NOMO-1 treated with DMSO at 0.1 percent for 48 hours (cell line): ENCODE results near the gene HMGCS1.
"Not testable (repeated sequence)": the region's sequence is repeated elsewhere in the genome, so short reads cannot be mapped to it uniquely, and the experiment has no call there.

ENCODE experiments used
- DNase-seq: peaks from one replicate; lab custom pipeline; 2025; ENCODE audit not compliant: unreplicated experiment; lab: John Stamatoyannopoulos, UW

The HMGCS1 gene

DNA sequence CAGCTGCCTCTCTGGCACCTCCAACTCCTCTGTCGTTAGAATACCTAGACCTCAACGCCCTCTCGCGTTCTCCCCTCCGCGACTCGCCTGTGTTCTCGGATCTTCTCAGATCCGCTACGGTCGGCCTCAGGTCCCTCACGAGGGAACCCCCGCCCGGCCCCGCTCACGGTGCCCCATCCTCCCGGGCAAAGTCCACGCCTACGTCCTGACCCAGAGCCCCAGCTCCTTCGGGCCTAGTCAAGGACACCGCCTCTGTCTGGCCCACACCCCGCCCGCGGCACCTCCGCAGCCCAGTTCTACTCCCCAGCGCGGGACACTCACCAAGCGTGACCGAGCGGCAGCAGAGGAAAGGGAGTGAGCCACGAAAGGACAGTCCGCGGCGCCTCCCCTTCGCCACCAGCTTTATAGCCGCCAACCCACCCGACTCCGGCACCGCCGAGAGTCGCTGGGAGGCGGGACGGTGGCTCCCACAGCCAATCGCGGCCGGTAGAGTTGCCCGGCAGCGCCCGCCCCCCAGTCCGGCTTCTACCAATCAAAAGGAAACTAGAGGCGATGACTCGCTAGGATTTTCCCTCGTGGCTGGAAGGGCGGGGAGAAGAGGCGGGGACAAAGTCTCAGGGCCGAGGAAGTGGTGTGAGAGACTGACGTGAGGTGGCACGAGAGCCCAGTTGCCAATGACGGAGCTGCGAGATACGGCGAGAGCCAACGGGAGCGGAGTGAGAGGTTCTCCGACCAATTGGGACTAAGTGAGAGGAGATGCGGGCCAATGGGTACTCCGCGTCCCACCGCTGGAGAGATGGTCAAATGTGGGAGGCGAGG is at the start of gene HMGCS1:
Gene HMGCS1 (minus strand): TSS at position 378 of the 819 bp plus-strand sequence. CDS start 14,447 bp downstream, outside the sequence.
- peak; percentile 100 for DNase-seq

DNA sequence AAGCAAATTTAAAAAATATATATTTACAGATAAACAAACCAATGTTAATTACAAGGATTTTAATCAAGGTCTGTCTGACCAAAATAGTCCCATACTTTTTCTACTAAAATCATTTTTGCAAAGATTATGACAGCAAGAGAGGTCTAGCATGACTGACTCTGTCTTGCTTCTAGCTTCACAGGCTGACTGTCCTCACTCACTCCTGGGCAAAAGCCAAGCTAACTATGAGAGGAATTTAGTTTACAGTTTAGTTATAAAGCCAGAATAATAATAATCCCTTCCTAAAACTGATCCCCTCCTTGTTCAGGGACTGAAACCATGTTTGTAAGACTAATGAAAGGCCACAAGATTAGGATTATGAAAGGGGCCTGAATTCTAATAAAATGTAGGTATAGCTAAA is 45.5 kb upstream of the HMGCS1 start:
- no peak for DNase-seq

DNA sequence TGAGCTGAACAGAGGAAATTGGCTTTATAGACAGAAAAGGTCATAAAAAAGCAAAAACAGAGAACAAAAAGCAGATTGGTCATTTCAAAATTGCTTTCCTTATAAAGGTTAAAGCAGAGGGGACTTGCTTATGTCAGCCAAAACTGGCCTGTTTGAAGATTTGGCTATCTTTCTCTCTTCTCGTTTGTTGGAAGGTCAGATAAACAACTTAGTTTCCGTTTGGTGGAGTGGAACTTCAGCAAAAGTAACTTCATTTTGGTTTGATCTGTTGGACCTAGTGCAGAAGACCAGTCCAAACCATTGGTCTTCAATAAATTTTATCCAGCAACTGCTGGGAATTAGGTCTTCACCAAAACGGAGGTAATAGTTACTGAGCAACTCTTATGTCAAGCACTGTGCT is 45.1 kb upstream of the HMGCS1 start:
- DNase-seq = no peak

DNA sequence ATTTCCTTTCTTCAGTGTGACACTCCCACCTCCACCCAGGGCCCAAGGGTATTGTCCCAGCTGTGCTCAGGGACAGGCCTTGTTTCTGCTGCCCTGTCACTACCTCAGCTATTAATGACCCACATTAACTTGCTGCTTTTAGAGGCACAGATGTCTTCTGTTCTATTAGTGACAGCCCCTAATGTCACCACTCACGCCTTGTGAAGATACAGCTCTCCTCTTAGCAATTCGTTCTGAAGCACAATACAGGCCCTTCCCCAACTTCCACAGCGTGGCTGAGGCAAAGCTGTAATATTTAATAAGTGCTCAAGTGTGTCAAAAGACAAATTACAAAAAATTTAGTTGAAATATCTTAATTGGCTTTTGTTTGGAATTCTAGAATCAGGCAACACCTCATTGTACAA is 44.7 kb upstream of the HMGCS1 start:
- no peak for DNase-seq

DNA sequence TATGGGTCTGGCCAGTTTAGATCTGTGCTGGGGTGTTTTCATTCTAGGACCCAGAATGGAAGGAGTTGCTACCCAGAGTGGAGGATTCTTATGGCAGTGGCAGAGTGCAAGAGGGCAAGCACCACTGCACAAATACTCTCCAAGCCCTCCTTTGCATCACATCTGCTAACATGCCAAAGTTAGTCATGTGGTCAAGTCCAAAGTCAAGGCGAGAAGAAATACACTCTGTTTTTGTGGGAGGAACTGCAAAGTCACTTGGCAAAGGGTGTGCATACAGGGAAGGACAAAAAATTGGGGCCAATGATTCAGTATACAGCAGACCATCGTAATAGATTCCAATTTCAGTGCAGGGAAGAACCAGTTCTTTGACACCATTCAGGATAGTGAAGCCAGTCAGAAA is 43.9 kb upstream of the HMGCS1 start:
- DNase-seq = no peak

DNA sequence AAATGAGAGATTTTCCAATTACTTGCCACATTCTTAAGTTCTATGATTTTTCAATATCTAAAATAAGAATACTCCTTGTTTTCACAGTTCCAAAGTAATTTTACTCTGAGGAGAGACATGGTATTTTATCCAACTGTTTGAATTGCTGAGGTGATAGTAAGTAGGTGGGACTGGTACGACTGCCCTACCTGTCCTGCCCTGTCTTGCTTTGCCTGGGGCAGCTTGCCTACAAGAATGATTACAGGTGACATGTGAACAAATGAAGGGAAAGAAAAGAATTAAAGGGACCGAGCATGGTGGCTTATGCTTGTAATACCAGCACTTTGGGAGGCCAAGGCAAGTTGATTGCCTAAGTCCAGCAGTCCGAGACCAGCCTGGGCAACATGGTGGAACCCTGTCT is 41.6 kb upstream of the HMGCS1 start:
- DNase-seq = no peak

DNA sequence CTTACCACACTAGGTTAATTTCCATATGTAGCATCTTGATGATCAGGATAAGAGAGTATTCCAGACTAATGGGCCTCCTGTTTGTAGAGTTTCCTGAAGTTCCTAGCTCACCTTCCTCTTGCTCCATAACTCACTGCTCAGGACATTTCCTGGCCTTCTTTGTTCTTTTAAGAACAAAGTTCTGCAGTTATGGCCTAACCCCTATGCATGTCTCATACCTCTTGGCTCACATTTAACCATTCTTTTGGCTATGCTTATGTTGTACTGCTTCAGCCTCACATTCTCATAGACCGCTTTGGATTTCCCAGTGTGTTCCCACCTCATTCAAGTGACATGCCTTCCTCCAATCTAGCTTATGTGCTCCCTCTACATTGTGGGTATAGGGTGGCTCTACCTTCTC is 40.5 kb upstream of the HMGCS1 start:
- DNase-seq = no peak

DNA sequence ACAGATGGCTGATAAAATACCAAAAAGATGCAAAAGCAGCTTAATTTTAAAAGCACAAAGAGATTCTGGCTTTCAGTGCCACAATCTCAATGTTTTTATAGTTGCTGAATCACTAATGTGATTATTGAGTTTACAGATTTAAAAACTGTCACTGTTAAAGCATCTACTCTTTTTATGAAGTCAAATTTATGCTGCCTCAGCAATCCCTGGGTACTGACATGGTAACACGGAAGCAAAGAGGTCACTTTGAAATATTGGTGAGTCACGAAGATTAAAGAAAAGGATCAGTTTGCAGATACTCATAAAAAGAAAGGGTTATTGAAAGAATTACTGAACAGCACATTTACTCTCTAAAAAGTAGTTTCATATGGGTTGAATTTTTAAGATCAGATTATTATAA is 39.7 kb upstream of the HMGCS1 start:
- no peak for DNase-seq

DNA sequence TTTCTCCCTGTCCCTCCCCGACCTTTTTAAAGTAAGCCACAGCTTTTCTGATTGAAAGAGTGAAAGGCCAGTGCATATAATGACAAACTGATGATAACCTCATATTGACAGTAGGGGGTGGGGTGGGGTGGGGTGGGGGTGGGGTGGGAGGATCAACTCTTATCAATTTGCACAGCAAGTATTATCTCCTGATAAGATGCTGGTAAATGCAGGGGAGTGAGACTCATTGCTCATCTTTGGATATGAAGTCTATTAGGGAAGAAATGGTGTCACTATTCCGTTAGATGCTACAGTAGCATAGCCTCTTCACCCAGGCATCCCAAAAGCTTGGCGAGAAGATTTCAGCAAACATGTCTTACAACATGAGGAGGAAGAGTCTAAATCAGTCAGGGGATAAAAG is 38.9 kb upstream of the HMGCS1 start:
- DNase-seq = no peak

DNA sequence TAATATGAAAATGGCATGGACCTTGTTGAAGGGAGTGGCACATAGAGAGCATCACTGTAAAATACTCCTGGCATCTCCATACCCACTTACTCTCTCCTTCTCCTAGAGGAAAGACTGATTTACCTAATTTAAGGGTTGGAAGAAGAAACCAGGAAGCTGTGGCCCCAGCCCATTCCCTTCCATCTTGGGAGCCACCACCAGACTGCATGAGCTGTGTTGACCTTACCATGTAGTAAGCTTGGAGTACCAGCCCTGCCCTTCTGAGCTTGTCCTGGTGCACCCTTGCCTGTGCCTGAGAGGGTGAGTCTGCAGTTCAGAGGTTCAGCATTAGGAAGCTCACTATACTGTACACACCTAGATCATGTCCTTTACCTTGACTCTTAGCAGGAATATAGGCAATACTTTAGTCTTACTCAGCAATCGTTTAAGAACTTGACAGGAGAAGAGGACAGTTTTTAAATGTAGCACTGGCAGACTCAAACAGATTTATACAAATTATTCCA is 35.7 kb upstream of the HMGCS1 start:
- no peak for DNase-seq

DNA sequence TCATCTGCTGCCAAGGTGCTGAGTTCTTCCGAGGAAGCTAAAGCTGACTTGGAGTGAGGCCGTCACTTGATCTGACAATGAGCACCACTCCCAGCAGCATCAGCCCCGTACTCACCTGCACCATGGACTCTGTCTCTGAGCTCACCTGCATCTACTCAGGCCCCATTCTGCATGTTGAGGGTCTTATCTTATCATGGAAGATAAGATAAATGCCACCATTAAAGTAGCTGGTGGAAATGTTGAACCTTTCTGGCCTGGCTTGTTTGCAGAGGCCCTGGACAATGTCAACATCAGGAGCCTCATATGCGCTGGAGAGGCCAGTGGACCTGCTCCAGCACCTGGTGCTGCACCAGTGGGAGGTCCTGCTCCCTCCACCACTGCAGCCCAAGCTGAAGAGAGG is 35.0 kb upstream of the HMGCS1 start:
- DNase-seq = no peak

DNA sequence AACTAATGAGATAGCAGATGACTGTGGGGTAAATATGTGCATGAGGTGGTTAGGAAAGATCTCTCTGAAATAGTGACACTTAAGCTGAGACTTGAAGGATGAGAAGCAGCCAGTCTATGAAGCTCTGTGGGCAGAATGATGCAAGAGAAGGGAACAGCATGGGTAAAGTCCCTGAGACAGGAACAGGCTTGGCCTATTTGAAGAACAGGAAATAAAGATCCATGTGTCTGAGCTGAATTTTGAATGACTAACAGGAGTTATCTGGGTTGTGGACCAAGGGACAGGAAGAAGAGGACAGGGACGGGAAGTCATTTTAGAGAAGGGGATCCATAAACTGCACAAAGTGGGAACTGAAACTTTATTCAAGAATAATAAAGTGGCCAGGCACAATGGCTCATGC is 25.6 kb upstream of the HMGCS1 start:
- DNase-seq = peak; percentile 100

DNA sequence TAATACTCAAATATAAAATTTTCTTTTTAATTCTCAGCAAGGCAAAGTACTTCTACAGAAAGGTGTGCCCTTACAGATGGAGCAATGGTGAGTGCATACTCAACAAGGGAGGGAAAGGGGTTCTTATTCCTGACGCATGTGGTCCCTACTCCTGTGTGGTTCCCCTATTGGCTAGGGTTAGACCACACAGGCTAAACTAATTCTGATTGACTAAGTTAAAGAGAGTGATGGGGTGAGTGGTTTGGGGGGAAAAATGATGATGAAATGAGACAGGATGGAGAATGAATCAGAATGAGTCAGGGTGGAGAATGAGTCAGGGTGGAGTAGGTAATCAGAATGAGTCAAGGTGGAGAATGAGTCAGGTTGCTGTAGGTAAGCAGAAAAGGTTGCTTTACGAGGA is 22.9 kb upstream of the HMGCS1 start:
- no peak for DNase-seq

DNA sequence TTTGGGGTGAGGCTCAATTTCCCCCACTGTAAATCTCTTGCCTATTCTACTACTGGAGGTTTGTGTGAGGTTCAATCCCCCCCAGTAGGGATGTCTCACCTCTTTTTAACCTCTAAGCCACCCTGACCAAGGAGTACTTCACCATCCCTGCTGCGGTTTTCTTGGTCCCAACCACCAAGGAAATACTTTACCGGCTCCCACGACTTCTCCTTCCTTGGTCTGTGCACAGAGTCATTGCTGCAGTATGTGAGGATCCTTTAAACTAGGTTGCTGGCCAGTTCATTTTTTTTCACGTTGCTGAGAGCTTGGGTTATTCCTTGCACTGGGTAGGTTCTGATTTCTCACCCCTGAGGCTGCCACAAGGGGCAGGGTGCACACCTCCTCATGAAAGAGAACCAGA is 22.5 kb upstream of the HMGCS1 start:
- no peak for DNase-seq

DNA sequence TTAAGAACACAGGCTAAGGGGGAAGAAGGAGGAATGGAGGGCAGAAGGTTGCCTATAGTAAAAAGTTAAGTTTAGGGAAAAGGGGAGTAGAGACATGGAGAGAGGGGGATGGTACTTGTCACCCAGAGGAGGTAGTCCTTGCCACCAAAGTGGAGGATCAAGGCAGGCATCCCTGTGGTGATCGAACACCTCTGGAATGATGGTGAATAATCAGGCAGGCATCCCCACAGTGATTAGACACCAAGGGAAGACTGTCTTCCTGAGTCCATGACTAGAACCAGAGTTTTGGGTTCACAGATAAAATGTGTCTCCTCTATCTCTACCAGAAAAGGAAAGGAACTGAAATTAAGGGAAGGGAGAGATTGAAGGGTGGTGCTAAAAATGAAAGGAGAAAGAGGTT is 19.2 kb upstream of the HMGCS1 start:
- DNase-seq = no peak

DNA sequence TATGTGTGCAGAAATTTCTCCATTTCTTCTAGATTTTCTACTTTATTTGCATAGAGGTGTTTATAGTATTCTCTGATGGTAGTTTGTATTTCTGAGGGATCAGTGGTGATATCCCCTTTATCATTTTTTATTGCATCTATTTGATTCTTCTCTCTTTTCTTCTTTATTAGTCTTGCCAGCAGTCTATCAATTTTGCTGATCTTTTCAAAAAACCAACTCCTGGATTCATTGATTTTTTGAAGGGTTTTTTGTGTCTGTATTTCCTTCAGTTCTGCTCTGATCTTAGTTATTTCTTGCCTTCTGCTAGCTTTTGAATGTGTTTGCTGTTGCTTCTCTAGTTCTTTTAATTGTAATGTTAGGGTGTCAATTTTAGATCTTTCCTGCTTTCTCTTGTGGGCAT is 12.4 kb upstream of the HMGCS1 start:
- DNase-seq = not testable (repeated sequence)

DNA sequence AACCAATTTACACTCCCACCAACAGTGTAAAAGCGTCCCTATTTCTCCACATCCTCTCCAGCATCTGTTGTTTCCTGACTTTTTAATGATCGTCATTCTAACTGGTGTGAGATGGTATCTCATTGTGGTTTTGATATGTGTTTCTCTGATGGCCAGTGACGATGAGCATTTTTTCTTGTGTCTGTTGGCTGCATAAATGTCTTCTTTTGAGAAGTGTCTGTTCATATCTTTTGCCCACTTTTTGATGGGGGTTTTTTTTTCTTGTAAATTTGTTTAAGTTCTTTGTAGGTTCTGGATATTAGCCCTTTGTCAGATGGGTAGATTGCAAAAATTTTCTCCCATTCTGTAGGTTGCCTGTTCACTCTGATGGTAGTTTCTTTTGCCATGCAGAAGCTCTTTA is 10.3 kb upstream of the HMGCS1 start:
- not testable (repeated sequence) for DNase-seq

DNA sequence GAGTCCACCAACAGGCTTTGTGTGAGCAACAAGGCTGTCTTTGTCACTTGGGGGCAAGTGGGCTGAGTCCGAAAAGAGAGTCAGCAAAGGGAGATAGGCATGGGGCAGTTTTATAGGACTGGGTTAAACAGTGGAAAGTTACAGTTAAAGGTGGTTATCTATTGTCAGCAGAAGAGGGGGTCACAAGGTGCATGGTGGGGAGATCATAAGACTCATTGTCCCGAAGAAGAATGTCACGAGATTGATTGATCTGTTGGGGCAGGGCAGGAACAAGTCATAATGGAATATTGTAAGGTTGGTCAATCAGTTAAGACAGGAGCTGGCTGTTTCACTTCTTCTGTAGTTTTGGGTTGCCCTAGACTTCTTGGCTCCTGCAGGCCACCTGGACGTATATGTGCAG is 7.6 kb upstream of the HMGCS1 start:
- DNase-seq = no peak

DNA sequence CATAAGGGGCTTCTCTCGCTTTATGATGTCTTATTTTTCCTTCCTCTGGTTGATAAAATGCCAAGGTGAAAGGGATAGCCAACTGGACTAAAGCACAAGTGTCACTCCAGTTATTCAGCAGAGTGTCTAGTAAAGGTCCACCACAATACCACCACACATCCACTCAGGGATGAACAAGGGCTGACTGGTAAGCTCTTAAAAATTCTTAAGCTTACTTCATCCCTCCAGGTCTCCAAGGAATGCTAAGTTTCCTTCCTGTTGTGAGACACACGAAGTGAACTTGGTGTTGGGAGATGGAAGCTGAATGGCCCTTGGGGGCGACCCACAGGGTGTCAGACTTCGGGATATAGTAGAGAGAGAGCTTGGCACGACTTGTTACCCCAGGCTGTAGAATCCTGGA is 3.2 kb upstream of the HMGCS1 start:
- no peak for DNase-seq

DNA sequence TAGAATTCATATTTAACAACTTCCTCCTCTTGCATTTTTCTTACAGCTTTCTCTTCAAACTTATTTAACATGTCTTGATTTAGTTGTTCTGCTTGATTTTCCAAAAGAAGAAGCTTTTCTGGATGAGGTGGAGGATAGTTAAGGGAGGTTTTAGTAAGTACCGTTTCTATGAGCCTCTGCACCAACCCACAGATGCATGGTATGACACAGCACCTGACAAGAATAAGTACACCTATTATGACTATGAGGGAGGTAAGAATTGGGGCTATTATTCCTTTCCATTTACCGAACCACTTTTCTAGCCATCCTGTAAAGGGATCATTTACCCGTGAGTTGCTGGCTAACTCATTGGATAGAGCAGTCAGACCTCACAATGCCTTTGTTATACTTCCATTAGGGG is 2.5 kb upstream of the HMGCS1 start:
- DNase-seq = no peak

DNA sequence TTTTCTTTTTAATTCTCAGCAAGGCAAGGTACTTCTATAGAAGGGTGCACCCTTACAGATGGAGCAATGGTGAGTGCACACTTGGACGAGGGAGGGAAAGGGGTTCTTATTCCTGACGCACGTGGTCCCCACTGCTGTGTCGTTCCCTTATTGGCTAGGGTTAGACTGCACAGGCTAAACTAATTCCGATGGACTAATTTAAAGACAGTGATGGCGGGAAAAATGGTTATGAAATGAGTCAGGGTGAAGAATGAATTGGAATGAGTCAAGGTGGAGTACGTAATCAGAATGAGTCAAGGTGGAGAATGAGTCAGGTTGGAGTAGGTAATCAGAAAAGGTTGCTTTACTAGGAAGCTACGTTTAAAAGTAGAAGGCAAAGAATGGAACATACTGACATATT is 2.1 kb upstream of the HMGCS1 start:
- no peak for DNase-seq

DNA sequence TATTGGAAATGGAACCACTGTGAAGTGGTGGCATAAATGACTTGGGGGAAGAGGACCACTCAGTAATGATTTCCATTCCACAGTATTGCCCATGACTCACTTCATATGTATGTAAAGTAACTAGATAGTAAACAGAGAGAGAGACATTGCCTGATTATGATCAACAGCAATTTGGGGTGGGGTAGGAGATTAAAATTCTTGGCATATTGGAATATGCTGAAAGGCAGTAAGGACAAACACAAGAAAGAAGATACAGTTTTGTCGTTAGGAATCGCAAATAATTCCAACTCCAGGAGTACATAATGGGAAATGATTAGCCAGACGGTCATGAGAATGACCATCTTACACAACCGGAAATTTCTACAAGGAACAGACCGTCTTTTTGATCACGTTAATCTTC is 1.5 kb upstream of the HMGCS1 start:
- DNase-seq = no peak

DNA sequence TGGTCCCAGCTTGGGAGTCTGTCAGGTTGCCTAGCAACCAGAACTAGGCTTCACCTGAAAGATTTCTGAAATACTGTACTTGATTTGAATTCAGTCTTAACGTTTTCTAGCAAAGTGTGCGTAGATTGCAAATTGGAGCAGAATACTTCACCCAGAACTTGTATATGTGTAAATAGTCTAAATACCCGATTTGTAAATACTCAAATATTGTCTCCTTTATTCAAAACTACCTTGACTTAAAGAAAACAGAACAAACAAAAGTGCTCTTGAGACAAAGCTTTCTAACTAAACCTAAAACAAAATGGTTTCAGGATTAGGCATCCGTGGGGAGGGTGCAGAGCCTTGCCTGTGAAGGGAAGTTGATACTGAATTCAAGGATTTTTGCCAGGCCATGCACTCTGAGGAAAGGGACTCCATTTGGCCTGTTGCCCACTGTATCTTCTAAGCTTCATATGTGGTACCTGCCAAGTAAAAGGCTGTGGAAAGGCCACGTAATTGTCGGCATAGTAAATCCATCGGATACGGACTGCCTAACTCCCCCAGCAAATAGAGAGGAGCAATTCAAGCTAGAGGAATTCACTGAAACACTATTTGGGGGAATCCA is 744 bp upstream of the HMGCS1 start:
- DNase-seq = no peak
